ENCODE data around the gene P2RY14.

P2RY14 gene

GRCh38 chr3:151276687-151277042 is 1.7 kb downstream of the P2RY14 start:
- H3K4me3 ChIP-seq (ENCODE audit: low read depth in 1 of 2, low read length in 2 of 2), result peak overlapping the region; percentile 35 to 45
- H3K9me3 ChIP-seq (ENCODE audit: control insufficient read depth in 1 of 2, low read length in 2 of 2), result no peaks in the 10 kb centered on the region
- H3K27ac ChIP-seq (ENCODE audit: low read length), result peak overlapping the region; percentile 45
- H3K36me3 ChIP-seq (ENCODE audit: control insufficient read depth in 1 of 2, insufficient read depth in 2 of 2, low read length in 2 of 2), result no peaks in the 10 kb centered on the region
- H3K27me3 ChIP-seq (ENCODE audit: low read depth, low read length), result no peaks in the 10 kb centered on the region
- H3K4me1 ChIP-seq (ENCODE audit: control insufficient read depth in 1 of 2, insufficient read depth in 2 of 2, low read length in 2 of 2), result peaks cover 5 to 9% of the 10 kb centered on the region in 2 donors

GRCh38 chr3:151276038-151276686 is 2.2 kb downstream of the P2RY14 start:
- Histone ChIP-seq H3K27me3 (ENCODE audit: low read depth, low read length) (no peaks in the 10 kb centered on the region), H3K36me3 (ENCODE audit: control insufficient read depth in 1 of 2, insufficient read depth in 2 of 2, low read length in 2 of 2) (no peaks in the 10 kb centered on the region), H3K27ac (ENCODE audit: low read length) (peak overlapping the region; percentile 45), H3K4me1 (ENCODE audit: control insufficient read depth in 1 of 2, insufficient read depth in 2 of 2, low read length in 2 of 2) (peaks cover 5 to 9% of the 10 kb centered on the region in 2 donors), H3K9me3 (ENCODE audit: control insufficient read depth in 1 of 2, low read length in 2 of 2) (no peaks in the 10 kb centered on the region), H3K4me3 (ENCODE audit: low read depth in 1 of 2, low read length in 2 of 2) (peak overlapping the region; percentile 8 to 45)

- peaks cover 4 to 5% of the 10 kb centered on the region in 2 donors for H3K4me1 ChIP-seq (ENCODE audit: control insufficient read depth in 1 of 2, insufficient read depth in 2 of 2, low read length in 2 of 2)
- no peaks in the 10 kb centered on the region for H3K27me3 ChIP-seq (ENCODE audit: low read depth, low read length)
- no peaks in the 10 kb centered on the region for H3K9me3 ChIP-seq (ENCODE audit: control insufficient read depth in 1 of 2, low read length in 2 of 2)
- H3K4me3 ChIP-seq (ENCODE audit: low read depth in 1 of 2, low read length in 2 of 2), result no peak overlapping the region
- H3K27ac ChIP-seq (ENCODE audit: low read length), result no peak overlapping the region
- H3K36me3 ChIP-seq (ENCODE audit: control insufficient read depth in 1 of 2, insufficient read depth in 2 of 2, low read length in 2 of 2), result no peaks in the 10 kb centered on the region
These were observed 3.3 kb downstream of the P2RY14 start for GRCh38 chr3:151275091-151275490.

GRCh38 chr3:151269631-151270030 is 8.7 kb downstream of the P2RY14 start:
- H3K27ac ChIP-seq (ENCODE audit: low read length), result peak overlapping the region; percentile 37

GRCh38 chr3:151268267-151269235 is 9.8 kb downstream of the P2RY14 start:
- peaks cover 3 to 22% of the 10 kb centered on the region in 2 donors for H3K4me1 ChIP-seq (ENCODE audit: control insufficient read depth in 1 of 2, insufficient read depth in 2 of 2, low read length in 2 of 2)
- no peak overlapping the region for H3K4me3 ChIP-seq (ENCODE audit: low read depth in 1 of 2, low read length in 2 of 2)
- no peaks in the 10 kb centered on the region for H3K36me3 ChIP-seq (ENCODE audit: control insufficient read depth in 1 of 2, insufficient read depth in 2 of 2, low read length in 2 of 2)
- no peaks in the 10 kb centered on the region for H3K27me3 ChIP-seq (ENCODE audit: low read depth, low read length)
- H3K27ac ChIP-seq (ENCODE audit: low read length), result no peak overlapping the region
- no peaks in the 10 kb centered on the region for H3K9me3 ChIP-seq (ENCODE audit: control insufficient read depth in 1 of 2, low read length in 2 of 2)

More at GRCh38 chr3:151269631-151270030, 8.7 kb downstream of the P2RY14 start:
- no peaks in the 10 kb centered on the region for H3K9me3 ChIP-seq (ENCODE audit: control insufficient read depth in 1 of 2, low read length in 2 of 2)
- peak overlapping the region in 1 of 2 donors; percentile 19 for H3K4me3 ChIP-seq (ENCODE audit: low read depth in 1 of 2, low read length in 2 of 2)
- H3K4me1 ChIP-seq (ENCODE audit: control insufficient read depth in 1 of 2, insufficient read depth in 2 of 2, low read length in 2 of 2), result peaks cover 3 to 19% of the 10 kb centered on the region in 2 donors
- H3K36me3 ChIP-seq (ENCODE audit: control insufficient read depth in 1 of 2, insufficient read depth in 2 of 2, low read length in 2 of 2), result no peaks in the 10 kb centered on the region
- no peaks in the 10 kb centered on the region for H3K27me3 ChIP-seq (ENCODE audit: low read depth, low read length)

DNA sequence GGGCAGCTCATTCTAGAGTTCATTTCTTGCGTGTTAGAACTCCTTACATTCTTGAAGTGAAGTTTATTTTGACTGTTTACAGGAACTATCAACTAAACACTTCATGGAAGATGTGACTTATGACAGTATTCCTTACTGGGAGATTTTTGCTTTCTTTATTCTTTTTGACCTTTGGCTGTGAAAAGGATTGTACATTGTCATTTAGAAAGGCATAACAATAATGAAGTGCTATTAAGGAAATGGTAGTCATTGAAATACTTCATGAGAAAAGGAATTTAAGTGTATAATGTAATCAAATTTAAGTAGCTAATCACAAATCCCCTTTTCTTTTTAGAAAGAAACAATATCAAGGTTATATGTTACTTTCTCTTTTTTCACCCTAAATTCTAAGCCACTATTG is 11.3 kb downstream of the P2RY14 start:
- no peaks in the 10 kb centered on the region for H3K36me3 ChIP-seq (ENCODE audit: control insufficient read depth in 1 of 2, insufficient read depth in 2 of 2, low read length in 2 of 2)
- H3K9me3 ChIP-seq (ENCODE audit: control insufficient read depth in 1 of 2, low read length in 2 of 2), result no peaks in the 10 kb centered on the region
- peaks cover 3 to 22% of the 10 kb centered on the region in 2 donors for H3K4me1 ChIP-seq (ENCODE audit: control insufficient read depth in 1 of 2, insufficient read depth in 2 of 2, low read length in 2 of 2)
- no peak overlapping the region for H3K4me3 ChIP-seq (ENCODE audit: low read depth in 1 of 2, low read length in 2 of 2)
- H3K27ac ChIP-seq (ENCODE audit: low read length), result peak overlapping the region; percentile 90
- H3K27me3 ChIP-seq (ENCODE audit: low read depth, low read length), result no peaks in the 10 kb centered on the region

GRCh38 chr3:151265866-151266265 is 12.5 kb downstream of the P2RY14 start:
- Histone ChIP-seq H3K4me1 (ENCODE audit: control insufficient read depth in 1 of 2, insufficient read depth in 2 of 2, low read length in 2 of 2) (peaks cover 3 to 22% of the 10 kb centered on the region in 2 donors), H3K27ac (ENCODE audit: low read length) (peak overlapping the region; percentile 90)

GRCh38 chr3:151265166-151265565 is 13.2 kb downstream of the P2RY14 start:
- Histone ChIP-seq H3K36me3 (ENCODE audit: control insufficient read depth in 1 of 2, insufficient read depth in 2 of 2, low read length in 2 of 2) (no peaks in the 10 kb centered on the region), H3K27me3 (ENCODE audit: low read depth, low read length) (no peaks in the 10 kb centered on the region), H3K9me3 (ENCODE audit: control insufficient read depth in 1 of 2, low read length in 2 of 2) (no peaks in the 10 kb centered on the region), H3K4me3 (ENCODE audit: low read depth in 1 of 2, low read length in 2 of 2) (no peak overlapping the region), H3K4me1 (ENCODE audit: control insufficient read depth in 1 of 2, insufficient read depth in 2 of 2, low read length in 2 of 2) (peaks cover 3 to 22% of the 10 kb centered on the region in 2 donors), H3K27ac (ENCODE audit: low read length) (peak overlapping the region; percentile 90)

More at GRCh38 chr3:151265866-151266265, 12.5 kb downstream of the P2RY14 start:
- Histone ChIP-seq H3K36me3 (ENCODE audit: control insufficient read depth in 1 of 2, insufficient read depth in 2 of 2, low read length in 2 of 2) (no peaks in the 10 kb centered on the region), H3K4me3 (ENCODE audit: low read depth in 1 of 2, low read length in 2 of 2) (no peak overlapping the region), H3K9me3 (ENCODE audit: control insufficient read depth in 1 of 2, low read length in 2 of 2) (no peaks in the 10 kb centered on the region), H3K27me3 (ENCODE audit: low read depth, low read length) (no peaks in the 10 kb centered on the region)

GRCh38 chr3:151264605-151265004 is 13.7 kb downstream of the P2RY14 start:
- no peaks in the 10 kb centered on the region for H3K36me3 ChIP-seq (ENCODE audit: control insufficient read depth in 1 of 2, insufficient read depth in 2 of 2, low read length in 2 of 2)
- H3K27ac ChIP-seq (ENCODE audit: low read length), result peak overlapping the region; percentile 90
- H3K9me3 ChIP-seq (ENCODE audit: control insufficient read depth in 1 of 2, low read length in 2 of 2), result no peaks in the 10 kb centered on the region
- no peak overlapping the region for H3K4me3 ChIP-seq (ENCODE audit: low read depth in 1 of 2, low read length in 2 of 2)
- H3K27me3 ChIP-seq (ENCODE audit: low read depth, low read length), result no peaks in the 10 kb centered on the region
- H3K4me1 ChIP-seq (ENCODE audit: control insufficient read depth in 1 of 2, insufficient read depth in 2 of 2, low read length in 2 of 2), result peaks cover 0 to 22% of the 10 kb centered on the region in 2 donors

DNA sequence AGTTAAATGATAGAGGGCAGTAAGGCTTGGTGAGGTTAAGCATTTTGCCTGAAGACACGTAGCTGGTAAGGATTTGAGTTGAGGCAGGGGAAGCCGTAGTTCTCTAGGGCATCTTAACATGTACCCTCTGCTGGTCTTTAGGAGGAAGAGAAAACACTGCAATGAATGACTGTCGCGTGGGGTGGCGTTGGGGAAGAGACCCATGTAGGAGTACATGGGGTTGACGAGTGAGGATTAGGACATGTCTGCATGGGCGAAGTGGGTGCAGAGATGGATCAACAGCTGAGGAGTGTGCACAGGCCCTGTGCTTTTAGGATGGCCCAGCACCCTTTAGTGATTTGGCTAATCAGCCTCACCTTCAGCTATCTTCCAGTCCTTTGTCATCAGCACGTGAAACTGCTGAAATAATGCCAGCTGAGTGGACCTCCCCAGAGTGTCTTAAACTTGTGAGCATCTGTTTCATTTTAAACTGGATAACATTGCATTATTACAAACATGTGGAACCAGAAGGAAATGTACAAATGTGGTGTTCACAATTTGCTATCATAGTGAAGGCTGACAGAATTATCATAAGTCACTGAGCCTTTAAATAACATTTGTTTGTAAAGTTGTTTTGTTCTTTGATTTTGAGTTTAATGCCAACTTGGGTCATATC is 15.3 kb downstream of the P2RY14 start:
- H3K27ac ChIP-seq (ENCODE audit: low read length), result peak overlapping the region; percentile 90
- no peak overlapping the region for H3K4me3 ChIP-seq (ENCODE audit: low read depth in 1 of 2, low read length in 2 of 2)

GRCh38 chr3:151259664-151260063 is 18.7 kb downstream of the P2RY14 start:
- H3K27ac ChIP-seq (ENCODE audit: low read length), result peak overlapping the region; percentile 61
- no peaks in the 10 kb centered on the region for H3K36me3 ChIP-seq (ENCODE audit: control insufficient read depth in 1 of 2, insufficient read depth in 2 of 2, low read length in 2 of 2)
- no peaks in the 10 kb centered on the region for H3K9me3 ChIP-seq (ENCODE audit: control insufficient read depth in 1 of 2, low read length in 2 of 2)
- H3K4me1 ChIP-seq (ENCODE audit: control insufficient read depth in 1 of 2, insufficient read depth in 2 of 2, low read length in 2 of 2), result peaks cover 7 to 17% of the 10 kb centered on the region in 2 donors
- no peaks in the 10 kb centered on the region for H3K27me3 ChIP-seq (ENCODE audit: low read depth, low read length)
- no peak overlapping the region for H3K4me3 ChIP-seq (ENCODE audit: low read depth in 1 of 2, low read length in 2 of 2)

More for the DNA sequence above, 15.3 kb downstream of the P2RY14 start:
- H3K4me1 ChIP-seq (ENCODE audit: control insufficient read depth in 1 of 2, insufficient read depth in 2 of 2, low read length in 2 of 2), result peaks cover 7 to 25% of the 10 kb centered on the region in 2 donors
- H3K36me3 ChIP-seq (ENCODE audit: control insufficient read depth in 1 of 2, insufficient read depth in 2 of 2, low read length in 2 of 2), result no peaks in the 10 kb centered on the region
- H3K27me3 ChIP-seq (ENCODE audit: low read depth, low read length), result no peaks in the 10 kb centered on the region
- H3K9me3 ChIP-seq (ENCODE audit: control insufficient read depth in 1 of 2, low read length in 2 of 2), result no peaks in the 10 kb centered on the region

Data from muscle layer of duodenum (tissue), 2 donors.